GM21423 (cell line): ENCODE measurements around the gene DTNB.

ENCODE experiments used
- ATAC-seq: cut with Tn5 transposase; IDR thresholded peaks from one replicate; pipeline ENCODE4 v1.9.1; 2021; ENCODE audit warnings: mild to moderate bottlenecking, moderate library complexity; ENCODE audit not compliant: unreplicated experiment

Gene DTNB

GRCh38 chr2:25512707-25513106 is 160.7 kb downstream of the DTNB start:
- no peak for ATAC-seq

DNA sequence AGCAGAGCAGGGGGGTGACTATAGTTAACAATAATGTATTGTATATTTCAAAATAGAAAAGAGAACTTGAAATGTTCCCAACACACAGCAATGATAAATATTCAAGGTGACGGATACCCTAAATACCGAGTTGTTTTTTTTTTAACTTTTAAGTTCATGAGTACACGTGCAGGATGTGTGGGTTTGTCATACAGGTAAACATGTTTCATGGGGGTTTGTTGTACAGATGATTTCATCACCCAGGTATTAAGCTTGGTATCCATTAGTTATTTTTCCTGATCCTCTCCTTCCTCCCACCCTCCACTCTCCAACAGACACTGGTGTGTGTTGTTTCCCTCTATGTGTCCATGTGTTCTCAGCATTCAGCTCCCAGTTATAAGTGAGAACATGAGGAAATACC is 167.2 kb downstream of the DTNB start:
- ATAC-seq, result no peak

- no peak for ATAC-seq
These were observed 167.8 kb downstream of the DTNB start for GRCh38 chr2:25505622-25506021.

- no peak for ATAC-seq
These were observed 168.2 kb downstream of the DTNB start for GRCh38 chr2:25505182-25505581.

GRCh38 chr2:25504266-25504665 is 169.1 kb downstream of the DTNB start:
- no peak for ATAC-seq

- ATAC-seq, result no peak
These were observed 174.2 kb downstream of the DTNB start for GRCh38 chr2:25499157-25499556.

GRCh38 chr2:25497918-25498407 is 175.4 kb downstream of the DTNB start:
- peak; percentile 64 for ATAC-seq

DNA sequence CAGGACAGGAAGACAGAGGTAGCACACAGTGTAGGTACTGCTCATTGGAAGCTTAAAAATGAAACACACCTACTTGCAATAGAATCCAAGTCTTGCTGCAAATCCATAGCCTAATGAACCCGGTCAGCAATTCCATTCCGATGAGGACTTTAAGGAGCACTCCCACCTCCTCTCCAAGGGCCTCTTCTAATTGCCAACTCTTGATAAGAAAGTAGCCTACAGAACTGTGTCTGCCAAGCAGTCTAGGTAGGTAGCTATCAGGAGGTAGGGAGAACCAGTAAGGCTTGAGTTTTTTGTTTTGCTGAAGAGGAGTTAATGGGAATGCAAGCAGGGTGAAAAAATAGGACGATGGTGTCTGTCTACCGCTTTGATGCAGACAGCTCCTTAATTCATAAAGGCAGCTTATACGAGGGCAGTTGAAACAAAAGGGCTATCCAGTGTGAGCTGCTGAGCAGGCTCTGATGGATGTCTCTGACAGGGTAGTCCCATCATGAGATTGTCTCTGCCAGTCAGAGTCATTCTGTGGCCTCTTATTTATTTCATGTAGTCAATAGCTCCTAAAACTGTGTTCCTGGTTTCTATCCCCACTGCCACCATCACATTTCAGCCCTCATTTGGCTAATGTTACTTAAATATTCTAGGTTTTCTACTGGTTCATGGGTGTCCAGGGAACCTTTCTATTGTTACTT is 176.0 kb downstream of the DTNB start:
- ATAC-seq, result peak; percentile 11

DNA sequence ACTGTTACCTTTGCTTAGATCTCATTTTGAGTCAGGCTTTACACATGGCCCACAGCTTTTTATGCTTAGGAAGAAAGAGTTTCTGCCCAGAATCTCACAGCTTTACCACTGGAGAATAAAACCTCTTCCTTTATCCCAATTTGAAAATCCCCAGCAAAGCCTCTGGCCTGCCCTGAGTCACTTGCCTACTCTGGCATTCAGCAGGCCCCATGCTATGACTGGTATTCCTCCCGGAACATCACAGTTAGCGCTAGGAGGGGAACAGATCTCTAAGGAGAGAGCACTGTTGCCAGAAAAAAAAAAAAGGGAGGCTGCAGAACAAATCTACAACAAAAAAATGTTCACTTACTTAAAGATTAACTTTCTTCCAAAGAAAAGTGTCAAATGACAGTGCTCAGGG is 178.8 kb downstream of the DTNB start:
- no peak for ATAC-seq

DNA sequence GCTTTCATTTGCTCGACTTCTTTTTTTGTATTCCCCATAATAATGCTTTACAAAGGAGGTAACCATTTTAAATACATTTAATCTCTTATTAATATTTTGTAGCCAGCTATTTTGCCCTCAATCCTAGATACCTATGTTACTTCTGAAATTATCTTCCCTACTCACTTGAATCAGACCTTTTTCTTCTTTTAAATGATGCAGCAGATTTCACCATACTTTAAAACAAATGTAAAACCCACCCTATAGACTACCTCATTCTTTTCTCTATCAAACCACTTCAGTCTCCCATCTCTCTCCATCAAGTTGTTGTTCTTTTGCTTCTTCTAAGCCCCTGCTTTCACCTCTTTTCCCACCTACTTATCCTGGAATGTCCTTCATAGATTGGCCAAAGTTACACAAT is 180.2 kb downstream of the DTNB start:
- ATAC-seq, result no peak

DNA sequence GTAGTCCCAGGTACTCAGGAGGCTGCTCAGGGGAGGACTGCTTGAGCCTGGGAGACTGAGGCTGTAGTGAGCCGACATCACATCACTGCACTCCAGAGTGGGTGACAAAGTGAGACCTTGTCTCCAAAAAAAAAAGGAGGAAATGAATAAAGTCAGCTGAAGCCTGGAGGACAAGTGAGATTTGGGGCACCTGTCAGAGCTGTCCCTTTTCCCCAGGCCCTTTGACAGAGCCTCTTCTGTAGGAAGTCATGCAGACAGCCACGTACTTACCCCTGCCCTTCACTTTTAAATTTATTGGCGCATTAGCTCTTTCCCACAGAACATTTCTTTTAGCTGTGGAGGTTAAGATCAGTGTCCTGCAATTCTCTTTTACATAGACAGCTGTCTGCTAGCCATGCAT is 180.7 kb downstream of the DTNB start:
- ATAC-seq, result no peak

- ATAC-seq, result no peak
These were observed 181.3 kb downstream of the DTNB start for GRCh38 chr2:25491966-25492532.

GRCh38 chr2:25491003-25491696 is 182.2 kb downstream of the DTNB start:
- ATAC-seq, result no peak

GRCh38 chr2:25490217-25490616 is 183.2 kb downstream of the DTNB start:
- no peak for ATAC-seq

DNA sequence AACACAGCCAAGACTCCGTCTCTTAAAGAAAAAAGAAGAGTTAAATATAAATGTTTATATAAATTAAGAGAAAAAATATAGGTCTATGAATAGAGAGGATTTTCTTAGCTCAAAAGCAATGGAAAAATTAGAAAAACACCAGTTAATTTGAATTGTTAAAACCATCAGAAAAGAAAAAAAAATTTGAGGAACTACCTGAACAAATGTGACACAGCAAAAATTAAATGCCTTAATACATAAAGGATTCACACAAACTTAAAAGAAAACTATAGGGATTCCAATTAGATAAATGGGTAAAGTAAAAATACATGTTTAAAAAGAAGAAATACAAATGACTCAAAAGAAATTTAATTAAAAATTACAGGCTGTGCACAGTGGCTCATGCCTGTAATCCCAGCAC is 183.7 kb downstream of the DTNB start:
- no peak for ATAC-seq

DNA sequence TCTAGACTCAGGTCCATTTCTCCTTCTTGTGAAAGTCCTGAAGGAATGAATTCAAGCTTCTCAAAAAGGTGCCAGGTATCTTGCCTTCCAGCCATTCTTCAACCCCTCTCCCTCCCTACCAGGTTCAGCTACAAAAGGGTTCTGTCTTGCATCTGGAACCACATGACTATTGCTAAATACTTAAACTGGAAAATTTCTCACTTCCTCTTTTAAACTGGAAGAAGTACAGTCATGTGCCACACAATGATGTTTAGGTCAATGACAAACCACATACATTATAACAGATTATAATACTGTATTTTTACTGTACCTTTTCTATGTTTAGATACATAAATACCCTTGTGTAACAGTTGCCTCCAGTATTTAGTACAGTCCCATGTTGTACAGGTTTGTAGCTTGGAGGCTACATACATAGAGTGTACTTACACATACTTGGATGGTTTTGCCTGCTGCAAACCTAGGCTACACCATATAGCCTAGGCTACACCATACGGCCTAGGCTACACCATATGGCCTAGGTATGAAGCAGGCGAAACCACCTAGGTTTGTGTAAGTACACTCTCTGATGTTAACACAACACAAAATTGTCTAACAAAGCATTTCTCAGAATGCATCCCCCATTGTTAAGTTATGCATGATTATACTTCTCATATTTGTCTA is 189.6 kb downstream of the DTNB start:
- ATAC-seq, result peak; percentile 61

- ATAC-seq, result no peak
These were observed 191.0 kb downstream of the DTNB start for GRCh38 chr2:25482341-25482740.

GRCh38 chr2:25481381-25482300 is 191.7 kb downstream of the DTNB start:
- no peak for ATAC-seq

DNA sequence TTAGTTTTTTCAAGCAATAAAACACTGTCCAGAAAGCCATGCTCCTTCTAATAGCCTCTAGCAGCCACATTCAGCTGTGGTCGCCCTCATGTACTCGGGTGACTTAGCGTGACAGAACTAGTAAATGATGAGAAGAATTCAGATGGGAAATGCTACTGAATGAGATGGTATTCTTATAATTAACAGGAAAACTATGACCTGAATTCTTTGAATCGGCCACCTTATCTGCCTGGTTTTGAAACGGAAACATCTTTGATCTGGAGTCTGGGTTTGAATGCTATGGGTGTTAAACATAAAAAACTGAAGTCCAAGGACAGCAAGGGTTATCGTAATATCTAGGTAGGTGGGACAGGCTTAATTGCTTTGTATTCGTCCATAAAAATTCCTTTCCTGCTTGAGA is 192.8 kb downstream of the DTNB start:
- no peak for ATAC-seq

DNA sequence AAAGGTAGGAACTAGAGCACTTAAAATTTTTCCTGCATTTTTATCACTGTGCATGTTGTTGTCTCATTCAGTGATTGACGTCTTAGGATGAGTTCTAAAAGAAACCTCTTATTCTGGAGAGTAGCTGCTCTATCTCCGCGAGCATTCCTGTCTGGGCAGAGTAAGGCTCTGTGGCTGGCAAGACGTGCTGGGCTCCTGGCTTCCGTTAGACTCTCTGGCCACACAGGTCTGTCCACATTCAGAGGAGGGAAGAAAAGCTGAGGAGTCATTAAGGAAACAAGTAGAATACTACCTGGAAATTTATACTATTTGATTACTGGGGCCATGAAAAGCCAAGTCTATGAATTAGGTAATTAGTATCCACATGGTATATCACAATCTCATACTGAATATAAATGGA is 193.6 kb downstream of the DTNB start:
- no peak for ATAC-seq

DNA sequence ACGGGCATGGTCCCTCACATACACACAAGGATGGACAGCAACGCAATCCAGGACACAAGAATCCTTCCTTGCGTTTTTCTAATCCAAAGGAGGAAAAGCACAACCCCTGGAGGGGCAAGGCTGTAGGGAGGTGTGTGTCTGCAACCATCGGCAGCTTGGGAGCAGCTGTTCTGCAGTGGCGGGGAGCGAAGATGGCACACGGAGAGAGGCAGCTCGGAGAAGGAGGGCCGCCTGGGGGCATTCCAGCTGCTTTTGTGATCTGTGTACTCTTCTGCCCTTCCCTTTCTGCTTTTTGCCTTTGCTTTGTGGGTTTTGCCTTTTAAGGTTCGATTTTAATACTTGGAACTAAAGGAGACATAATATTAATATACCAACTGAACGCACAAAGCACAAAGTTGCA is 194.6 kb downstream of the DTNB start:
- ATAC-seq, result no peak
